GM06990 (cell line): ENCODE measurements around the gene MALT1.
A peak's percentile ranks its signal among the peaks of the same experiment; 100 is the strongest.
"Not testable (repeated sequence)": the region's sequence is repeated elsewhere in the genome, so short reads cannot be mapped to it uniquely, and the experiment has no call there.

ENCODE experiments used
- DNase-seq: peaks from one replicate; pipeline ENCODE4 v3.0.0-alpha.2; 2011; ENCODE audit not compliant: insufficient read length; ENCODE audit errors: extremely low read depth
- H3K27me3 ChIP-seq: replicated peaks from 2 replicates; pipeline ENCODE4 v1.6.0; 2011; ENCODE audit warnings: low read length; ENCODE audit not compliant: control insufficient read depth, insufficient read depth
- H3K36me3 ChIP-seq: 2 replicates; pipeline ENCODE4 v1.5.1; 2011; ENCODE audit warnings: low read length; ENCODE audit not compliant: control insufficient read depth, insufficient read depth
- H3K4me3 ChIP-seq: replicated peaks from 2 replicates; pipeline ENCODE4 v1.5.1; 2011; ENCODE audit warnings: low read depth, mild to moderate bottlenecking, control low read depth, low read length
- CTCF ChIP-seq: IDR thresholded peaks from 2 replicates; pipeline ENCODE4 v1.5.1; 2011; ENCODE audit warnings: low read length, control low read depth, mild to moderate bottlenecking, inconsistent platforms; ENCODE audit not compliant: insufficient read depth, poor library complexity, severe bottlenecking

The MALT1 gene

GRCh38 chr18:58754544-58755068, 83.3 kb downstream of the MALT1 start:
- TF ChIP-seq CTCF, result no peak
- Histone ChIP-seq H3K4me3 (no peak overlapping the region), H3K36me3 (0 out of 2 replicates have a peak, but pooled peaks cover 1% of the 10 kb centered on the region), H3K27me3 (no peaks in the 10 kb centered on the region)
- DNase-seq, result peak; percentile 27

- Histone ChIP-seq H3K4me3 (no peak overlapping the region), H3K27me3 (no peaks in the 10 kb centered on the region), H3K36me3 (no peaks in the 10 kb centered on the region)
- no peak for TF ChIP-seq CTCF
- DNase-seq, result peak; percentile 16
Measured at GRCh38 chr18:58755304-58756010, 84.2 kb downstream of the MALT1 start.

- no peak for TF ChIP-seq CTCF
- no peaks in the 10 kb centered on the region for H3K27me3 ChIP-seq
Measured at GRCh38 chr18:58756148-58756547, 84.9 kb downstream of the MALT1 start.

GRCh38 chr18:58756596-58757240, 85.5 kb downstream of the MALT1 start:
- Histone ChIP-seq H3K4me3 (no peak overlapping the region), H3K27me3 (no peaks in the 10 kb centered on the region), H3K36me3 (no peaks in the 10 kb centered on the region)
- DNase-seq, result no peak
- TF ChIP-seq CTCF, result no peak

More at GRCh38 chr18:58756148-58756547, 84.9 kb downstream of the MALT1 start:
- no peaks in the 10 kb centered on the region for H3K36me3 ChIP-seq
- H3K4me3 ChIP-seq, result no peak overlapping the region
- peak; percentile 26 for DNase-seq

GRCh38 chr18:58757351-58757750, 86.1 kb downstream of the MALT1 start:
- not testable (repeated sequence) for H3K4me3 ChIP-seq, H3K27me3 ChIP-seq, H3K36me3 ChIP-seq, DNase-seq

- TF ChIP-seq CTCF, result no peak
- DNase-seq, result no peak
- no peaks in the 10 kb centered on the region for H3K27me3 ChIP-seq
- H3K4me3 ChIP-seq, result no peak overlapping the region
- H3K36me3 ChIP-seq, result no peaks in the 10 kb centered on the region
Measured at GRCh38 chr18:58758046-58758445, 86.8 kb downstream of the MALT1 start.
